HEK293 (cell line): ENCODE measurements around the gene TMEM145.

Source experiments
- BCL11A ChIP-seq: fragments of 450-650 bp; formaldehyde crosslinking; IDR thresholded peaks from 2 replicates; pipeline ENCODE4 v1.5.1; 2016; ENCODE audit warnings: low read depth, missing biosample characterization, missing genetic modification characterization
- OVOL3 ChIP-seq: fragments of 450-650 bp; formaldehyde crosslinking; IDR thresholded peaks from 2 replicates; pipeline ENCODE4 v1.5.1; 2016; ENCODE audit warnings: missing biosample characterization, missing genetic modification characterization
- PRDM10 ChIP-seq: fragments of 450-650 bp; formaldehyde crosslinking; IDR thresholded peaks from 2 replicates; pipeline ENCODE4 v1.5.1; 2016; ENCODE audit warnings: missing biosample characterization, missing genetic modification characterization
- PRDM2 ChIP-seq: fragments of 450-650 bp; formaldehyde crosslinking; IDR thresholded peaks from 2 replicates; pipeline ENCODE4 v1.5.1; 2016; ENCODE audit warnings: missing biosample characterization, missing genetic modification characterization, borderline replicate concordance
- SCRT1 ChIP-seq: fragments of 450-650 bp; formaldehyde crosslinking; IDR thresholded peaks from 2 replicates; pipeline ENCODE4 v1.5.1; 2016; ENCODE audit warnings: missing biosample characterization, missing genetic modification characterization, borderline replicate concordance
- ZBTB11 ChIP-seq: fragments of 450-650 bp; formaldehyde crosslinking; conservative IDR thresholded peaks from 2 replicates; pipeline ENCODE4 v1.5.1; 2016; ENCODE audit warnings: low read depth, missing biosample characterization, missing genetic modification characterization
- ZBTB21 ChIP-seq: fragments of 450-650 bp; formaldehyde crosslinking; IDR thresholded peaks from 2 replicates; pipeline ENCODE4 v1.5.1; 2017; ENCODE audit warnings: missing biosample characterization, missing genetic modification characterization
- ZNF169 ChIP-seq: fragments of 450-650 bp; formaldehyde crosslinking; IDR thresholded peaks from 2 replicates; pipeline ENCODE4 v1.5.1; 2016; ENCODE audit warnings: missing biosample characterization, missing genetic modification characterization
- ZNF175 ChIP-seq: fragments of 450-650 bp; formaldehyde crosslinking; IDR thresholded peaks from 2 replicates; pipeline ENCODE4 v1.5.1; 2016; ENCODE audit warnings: missing biosample characterization, missing genetic modification characterization
- ZNF19 ChIP-seq: fragments of 450-650 bp; formaldehyde crosslinking; IDR thresholded peaks from 2 replicates; pipeline ENCODE4; 2016; ENCODE audit warnings: missing biosample characterization, missing genetic modification characterization, low read depth
- ZNF23 ChIP-seq: fragments of 450-650 bp; formaldehyde crosslinking; IDR thresholded peaks from 2 replicates; pipeline ENCODE4 v1.5.1; 2016; ENCODE audit warnings: missing biosample characterization, missing genetic modification characterization, borderline replicate concordance
- ZNF302 ChIP-seq: fragments of 450-650 bp; formaldehyde crosslinking; IDR thresholded peaks from 2 replicates; pipeline ENCODE4 v1.5.1; 2016; ENCODE audit warnings: missing biosample characterization, missing genetic modification characterization, low read depth
- ZNF501 ChIP-seq: fragments of 450-650 bp; formaldehyde crosslinking; IDR thresholded peaks from 2 replicates; pipeline ENCODE4 v1.5.1; 2016; ENCODE audit warnings: missing biosample characterization, missing genetic modification characterization
- ZNF518A ChIP-seq: fragments of 450-650 bp; formaldehyde crosslinking; conservative IDR thresholded peaks from 2 replicates; pipeline ENCODE4 v1.5.1; 2016; ENCODE audit warnings: low read depth, missing biosample characterization, missing genetic modification characterization
- ZNF658 ChIP-seq: fragments of 450-650 bp; formaldehyde crosslinking; IDR thresholded peaks from 2 replicates; pipeline ENCODE4; 2016; ENCODE audit warnings: missing biosample characterization, missing genetic modification characterization
- ZNF707 ChIP-seq: fragments of 450-650 bp; formaldehyde crosslinking; IDR thresholded peaks from 2 replicates; pipeline ENCODE4 v1.5.1; 2016; ENCODE audit warnings: missing biosample characterization, missing genetic modification characterization
- ZNF791 ChIP-seq: fragments of 450-650 bp; formaldehyde crosslinking; IDR thresholded peaks from 2 replicates; pipeline ENCODE4 v1.5.1; 2016; ENCODE audit warnings: missing biosample characterization, missing genetic modification characterization
- ZSCAN4 ChIP-seq: fragments of 450-650 bp; formaldehyde crosslinking; IDR thresholded peaks from 2 replicates; pipeline ENCODE4 v1.5.1; 2017; ENCODE audit warnings: missing biosample characterization, missing genetic modification characterization

Gene TMEM145

GRCh38 chr19:42268142-42268703 lies 44.9 kb upstream of the TMEM145 start (continued):
- 0 out of 2 replicates have a peak, but pooled peaks have one; percentile 13 for TF ChIP-seq ZSCAN4 (tag by site-specific recombination)
- no peak for TF ChIP-seq ZNF707
- no peak for TF ChIP-seq ZNF658 (tag by site-specific recombination)
- TF ChIP-seq ZBTB21, result peak; percentile 87
- TF ChIP-seq ZNF791 (tag by site-specific recombination), result no peak
- no peak for TF ChIP-seq ZNF175 (tag by site-specific recombination)
- TF ChIP-seq PRDM2 (tag by site-specific recombination), result no peak
- peak; percentile 50; the same call in 1 of the 2 replicates for TF ChIP-seq ZNF501 (tag by site-specific recombination)
- peak; percentile 94 for TF ChIP-seq SCRT1 (tag by site-specific recombination)
- no peak for TF ChIP-seq ZNF23 (tag by site-specific recombination)
- 0 out of 2 replicates have a peak, but pooled peaks have one; percentile 62 for TF ChIP-seq PRDM10 (tag by site-specific recombination)
- TF ChIP-seq ZNF518A (tag by site-specific recombination), result no peak; the same call in 1 of the 2 replicates
- TF ChIP-seq ZNF169 (tag by site-specific recombination), result no peak
- no peak for TF ChIP-seq BCL11A (tag by site-specific recombination)
- TF ChIP-seq ZNF19 (tag by site-specific recombination), result no peak
- no peak for TF ChIP-seq ZNF302 (tag by site-specific recombination)
- no peak for TF ChIP-seq OVOL3 (tag by site-specific recombination)
- TF ChIP-seq ZBTB11 (tag by site-specific recombination), result peak; percentile 63
